GM21529 (cell line): ENCODE measurements around the gene SKOR2.
A peak's percentile ranks its signal among the peaks of the same experiment; 100 is the strongest.

Experiments
- ATAC-seq: cut with Tn5 transposase; IDR thresholded peaks from one replicate; pipeline ENCODE4 v1.9.1; 2021; ENCODE audit not compliant: unreplicated experiment

SKOR2 gene, protein sequence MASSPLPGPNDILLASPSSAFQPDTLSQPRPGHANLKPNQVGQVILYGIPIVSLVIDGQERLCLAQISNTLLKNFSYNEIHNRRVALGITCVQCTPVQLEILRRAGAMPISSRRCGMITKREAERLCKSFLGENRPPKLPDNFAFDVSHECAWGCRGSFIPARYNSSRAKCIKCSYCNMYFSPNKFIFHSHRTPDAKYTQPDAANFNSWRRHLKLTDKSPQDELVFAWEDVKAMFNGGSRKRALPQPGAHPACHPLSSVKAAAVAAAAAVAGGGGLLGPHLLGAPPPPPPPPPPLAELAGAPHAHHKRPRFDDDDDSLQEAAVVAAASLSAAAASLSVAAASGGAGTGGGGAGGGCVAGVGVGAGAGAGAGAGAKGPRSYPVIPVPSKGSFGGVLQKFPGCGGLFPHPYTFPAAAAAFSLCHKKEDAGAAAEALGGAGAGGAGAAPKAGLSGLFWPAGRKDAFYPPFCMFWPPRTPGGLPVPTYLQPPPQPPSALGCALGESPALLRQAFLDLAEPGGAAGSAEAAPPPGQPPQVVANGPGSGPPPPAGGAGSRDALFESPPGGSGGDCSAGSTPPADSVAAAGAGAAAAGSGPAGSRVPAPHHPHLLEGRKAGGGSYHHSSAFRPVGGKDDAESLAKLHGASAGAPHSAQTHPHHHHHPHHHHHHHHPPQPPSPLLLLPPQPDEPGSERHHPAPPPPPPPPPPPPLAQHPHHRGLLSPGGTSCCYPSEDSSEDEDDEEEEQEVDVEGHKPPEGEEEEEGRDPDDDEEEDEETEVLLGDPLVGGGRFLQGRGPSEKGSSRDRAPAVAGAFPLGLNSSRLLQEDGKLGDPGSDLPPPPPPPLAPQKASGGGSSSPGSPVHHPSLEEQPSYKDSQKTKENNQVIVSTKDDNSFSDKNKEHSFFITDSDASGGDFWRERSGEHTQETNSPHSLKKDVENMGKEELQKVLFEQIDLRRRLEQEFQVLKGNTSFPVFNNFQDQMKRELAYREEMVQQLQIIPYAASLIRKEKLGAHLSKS

DNA sequence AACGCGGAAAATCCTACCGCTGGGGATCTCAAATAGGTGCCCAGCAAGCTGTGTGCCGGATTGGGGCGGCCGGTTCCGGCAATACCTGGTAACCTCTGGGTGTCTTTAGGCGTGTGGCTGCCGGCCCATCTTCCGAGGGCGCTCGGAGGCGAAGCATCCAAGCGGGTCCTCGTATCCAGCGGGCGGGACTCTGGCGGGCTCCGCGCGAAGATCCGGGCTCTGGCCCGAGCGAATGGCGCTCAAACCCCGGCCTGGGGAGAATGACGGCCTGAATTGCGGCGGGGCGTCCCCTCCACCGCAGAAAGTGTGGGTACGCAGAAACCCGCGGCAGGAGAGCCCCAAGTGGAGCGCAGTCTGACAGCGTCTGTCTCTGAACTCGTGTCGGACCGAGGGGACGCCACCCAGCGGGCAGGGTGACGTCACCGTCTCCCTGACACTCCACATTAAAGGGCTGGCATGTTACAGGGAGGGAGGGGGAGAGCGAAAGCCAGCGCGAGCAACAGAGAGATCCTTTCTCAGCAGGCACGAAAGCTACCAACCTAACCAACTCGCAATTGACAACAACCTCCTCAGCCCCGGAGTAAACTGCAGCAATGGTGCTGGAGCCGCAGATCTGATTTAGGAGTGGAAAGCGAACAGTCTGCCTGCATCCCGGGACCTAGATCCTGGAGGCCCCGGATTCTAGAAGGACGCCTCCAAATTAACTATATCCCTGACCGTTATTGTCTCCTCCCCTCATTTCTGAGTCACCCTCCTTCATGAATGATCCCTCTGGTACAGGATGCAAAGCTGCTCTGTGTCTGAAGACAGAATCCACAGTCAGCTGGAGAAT, at the start of gene SKOR2:
TSS of gene SKOR2 (minus strand) at position 372 of the 832 bp plus-strand sequence. CDS start 2,477 bp downstream, outside the sequence.
- no peak for ATAC-seq

DNA sequence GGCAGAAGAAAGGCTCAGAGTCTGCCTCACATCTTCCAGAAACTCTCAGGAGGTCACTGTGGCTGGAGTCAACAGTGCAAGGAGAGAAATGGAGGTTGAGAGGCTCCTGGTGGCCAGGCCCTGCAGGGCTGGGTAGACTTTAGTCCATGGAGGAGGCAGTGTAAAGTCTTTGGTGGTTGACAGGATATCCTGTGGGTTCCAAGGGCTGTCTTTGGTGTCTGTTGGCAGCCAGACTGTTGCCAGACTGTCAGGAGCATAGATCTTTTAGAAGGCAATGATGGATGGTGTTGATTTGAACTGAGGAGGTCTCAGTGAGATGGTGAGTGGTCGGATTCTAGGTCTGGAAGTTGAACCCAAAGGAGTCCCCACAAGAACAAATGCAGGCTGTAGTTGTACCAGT, 45.0 kb upstream of the SKOR2 start:
- ATAC-seq: no peak

DNA sequence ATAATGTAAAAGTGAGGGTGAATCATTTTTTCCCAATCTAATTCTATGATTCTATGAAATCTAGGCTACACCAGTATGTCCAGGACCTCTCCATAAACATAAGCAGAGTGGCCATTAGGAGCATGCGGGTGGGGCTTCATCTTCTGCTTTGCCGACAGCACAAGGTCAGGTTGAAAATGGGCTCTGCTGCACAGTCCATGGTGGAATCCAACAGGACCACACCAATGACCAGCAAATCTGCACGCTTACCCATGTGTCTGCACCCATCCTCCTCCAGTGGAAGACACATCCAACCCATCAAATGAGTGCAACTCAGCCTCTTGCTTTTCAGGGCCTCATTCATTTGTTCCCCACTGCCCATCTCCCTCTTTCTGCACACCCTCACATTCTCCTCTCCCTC, 43.3 kb upstream of the SKOR2 start:
- ATAC-seq: no peak

DNA sequence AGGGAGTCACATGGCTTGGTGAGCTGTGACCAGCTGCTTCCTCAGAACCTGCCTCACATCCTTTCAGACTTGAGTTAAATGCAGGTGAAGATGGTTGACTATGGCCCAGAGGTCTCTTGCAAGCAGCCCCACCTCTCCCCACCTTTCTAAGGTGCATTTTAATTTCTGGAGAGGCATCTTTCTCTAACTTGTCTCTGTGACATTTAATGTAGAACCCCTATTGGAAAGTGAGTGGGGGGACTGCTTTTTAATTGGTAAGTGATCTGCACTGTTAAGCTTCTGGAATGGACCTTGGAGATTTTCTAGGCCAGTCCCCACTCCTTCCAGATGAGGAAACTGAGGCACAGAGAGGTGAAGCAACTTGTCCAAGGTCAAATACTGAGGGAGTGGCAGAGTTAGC, 37.3 kb upstream of the SKOR2 start:
- ATAC-seq: no peak

DNA sequence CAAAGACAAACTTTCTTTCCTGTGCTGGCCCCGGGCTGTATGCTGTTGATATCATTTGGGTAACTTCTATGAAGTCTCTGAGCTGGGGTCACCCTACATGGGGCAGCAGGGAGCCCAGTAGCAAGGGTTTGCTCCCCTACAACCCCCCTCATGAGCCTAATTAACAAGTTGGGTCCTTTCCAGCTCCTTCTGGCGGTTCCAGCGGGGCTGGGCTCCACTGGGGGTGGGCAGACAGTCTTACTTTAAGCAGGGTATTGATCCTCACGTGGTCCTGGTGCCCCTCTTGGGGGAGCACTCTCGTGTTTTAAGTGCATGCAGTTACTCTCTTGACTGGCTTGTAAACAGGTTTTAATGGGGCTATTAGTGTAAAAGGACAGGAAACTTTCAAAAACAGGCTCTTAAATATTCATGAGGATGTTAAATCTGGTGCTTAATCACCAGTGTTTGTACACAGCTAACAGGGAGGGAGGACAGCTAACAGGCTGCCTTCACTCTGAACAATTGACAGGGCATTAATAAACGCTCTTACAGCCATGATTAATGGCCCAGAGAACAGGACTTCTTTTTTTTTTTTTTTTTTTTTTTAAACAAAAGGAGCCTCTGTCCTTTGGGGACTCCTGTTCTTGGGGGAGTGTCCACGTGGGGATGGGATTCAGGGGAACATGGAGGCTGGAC, 36.6 kb upstream of the SKOR2 start:
- no peak for ATAC-seq

DNA sequence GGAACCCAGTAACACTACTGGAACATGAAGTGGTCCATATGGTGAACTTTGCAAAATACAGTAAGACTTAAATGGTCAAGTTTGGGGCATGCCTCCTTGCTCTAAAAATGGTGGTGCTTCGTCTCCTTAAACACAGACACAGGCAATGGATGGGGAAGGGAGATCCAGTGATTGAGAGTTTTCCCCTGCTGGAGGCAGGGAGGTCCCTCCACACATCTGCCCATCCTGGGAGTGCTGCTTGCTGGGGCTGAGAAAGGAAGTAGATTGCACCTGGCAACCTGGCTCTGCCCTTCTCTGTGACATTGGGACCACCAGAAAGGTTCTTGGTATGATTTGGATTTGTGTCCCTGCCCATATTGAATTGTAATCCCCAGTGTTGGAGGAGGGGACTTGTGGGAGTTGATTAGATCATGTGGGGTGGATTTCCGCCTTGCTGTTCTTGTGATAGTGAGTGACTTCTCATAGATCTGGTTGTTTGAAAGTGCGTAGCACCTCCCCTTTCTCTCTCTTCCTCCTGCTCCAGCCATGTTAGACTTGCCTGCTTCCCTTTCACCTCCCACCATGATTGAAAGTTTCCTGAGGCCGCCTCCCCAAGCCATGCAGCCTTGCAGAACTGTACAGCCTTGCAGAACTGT, 35.4 kb upstream of the SKOR2 start:
- no peak for ATAC-seq

DNA sequence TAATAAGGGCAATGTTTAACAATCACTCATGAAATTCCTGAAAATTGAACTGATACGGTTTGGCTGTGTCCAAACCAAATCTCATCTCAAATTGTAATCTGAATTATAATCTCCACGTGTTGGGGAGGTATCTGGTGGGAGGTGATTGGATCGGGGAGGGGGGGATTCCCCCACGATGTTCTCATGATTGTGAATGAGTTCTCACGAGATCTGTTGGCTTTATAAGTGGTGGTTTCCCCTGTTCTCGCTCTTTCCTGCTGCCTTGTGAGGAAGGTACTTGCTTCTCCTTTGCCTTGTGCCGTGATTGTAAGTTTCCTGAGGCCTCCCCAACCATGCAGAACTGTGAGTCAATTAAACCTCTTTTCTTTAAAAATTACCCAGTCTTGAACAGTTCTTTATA, 34.0 kb upstream of the SKOR2 start:
- no peak for ATAC-seq

DNA sequence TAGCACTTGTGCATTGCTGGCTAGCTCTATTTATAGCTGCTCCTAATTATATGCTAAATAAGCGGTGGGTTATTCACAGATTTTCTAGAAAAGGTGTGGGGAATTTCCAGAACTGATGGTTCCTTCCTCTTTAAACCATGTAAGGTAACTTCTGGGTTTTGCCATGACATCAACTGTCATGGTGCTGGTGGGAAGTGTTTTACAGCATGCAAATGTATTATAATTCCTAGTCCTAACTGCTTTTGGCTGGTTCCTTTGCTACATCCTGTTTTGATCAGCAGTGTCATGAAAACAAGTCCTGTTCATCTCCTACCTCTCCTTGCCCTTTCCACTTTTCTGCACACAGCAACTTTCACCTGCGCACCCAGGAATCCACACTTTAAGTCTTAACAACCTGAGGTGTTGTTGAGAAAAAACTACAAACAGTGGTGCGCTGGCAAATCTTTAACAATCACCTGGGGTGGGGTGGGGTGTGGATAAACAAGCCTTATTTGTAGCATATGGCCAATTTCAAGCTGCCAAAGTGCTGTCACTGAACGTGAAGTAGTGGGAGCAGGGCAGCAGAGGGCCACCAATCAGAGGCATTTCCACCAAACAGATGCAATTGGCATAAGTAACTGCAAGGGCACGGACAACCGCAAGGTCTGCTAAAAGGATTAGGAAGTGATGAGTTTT, 33.4 kb upstream of the SKOR2 start:
- peak; percentile 48 for ATAC-seq

DNA sequence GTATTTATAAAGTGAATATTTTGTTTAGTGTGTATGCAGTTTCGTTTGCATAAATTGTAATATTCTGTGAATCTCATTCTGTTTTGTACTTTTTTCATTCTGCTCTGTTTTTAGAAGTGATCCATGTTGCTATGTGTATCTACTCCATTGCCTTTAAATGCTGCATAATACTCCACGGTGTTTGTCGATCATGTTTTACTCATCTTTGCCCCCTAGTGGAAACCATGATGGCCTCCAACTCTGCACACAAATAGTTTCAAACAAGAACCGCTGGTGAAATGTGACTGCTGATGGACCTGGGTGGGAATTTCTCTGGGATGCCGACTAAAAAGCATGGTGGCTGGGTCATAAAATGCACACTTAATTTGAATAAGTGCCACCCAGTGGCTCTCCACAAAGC, 32.0 kb upstream of the SKOR2 start:
- ATAC-seq: no peak

DNA sequence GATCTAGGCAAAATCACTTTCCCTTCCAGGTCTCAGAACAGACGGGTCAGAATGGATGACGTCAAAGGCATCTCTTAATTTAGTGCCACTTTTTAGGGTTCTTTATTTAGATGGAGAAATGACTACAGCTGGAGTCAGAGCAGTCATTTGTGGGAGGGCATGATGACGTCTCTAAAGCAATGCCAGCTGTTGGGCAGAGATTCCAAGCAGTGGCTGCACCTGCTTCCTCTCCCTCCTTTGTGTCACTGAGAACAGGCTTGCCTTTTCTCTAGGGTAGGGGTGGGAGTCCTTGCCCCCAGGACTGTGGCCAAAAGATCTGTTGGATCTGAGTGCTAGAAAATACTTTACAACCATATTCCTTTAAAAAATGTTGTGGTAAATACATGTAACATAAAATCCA, 28.7 kb upstream of the SKOR2 start:
- no peak for ATAC-seq

DNA sequence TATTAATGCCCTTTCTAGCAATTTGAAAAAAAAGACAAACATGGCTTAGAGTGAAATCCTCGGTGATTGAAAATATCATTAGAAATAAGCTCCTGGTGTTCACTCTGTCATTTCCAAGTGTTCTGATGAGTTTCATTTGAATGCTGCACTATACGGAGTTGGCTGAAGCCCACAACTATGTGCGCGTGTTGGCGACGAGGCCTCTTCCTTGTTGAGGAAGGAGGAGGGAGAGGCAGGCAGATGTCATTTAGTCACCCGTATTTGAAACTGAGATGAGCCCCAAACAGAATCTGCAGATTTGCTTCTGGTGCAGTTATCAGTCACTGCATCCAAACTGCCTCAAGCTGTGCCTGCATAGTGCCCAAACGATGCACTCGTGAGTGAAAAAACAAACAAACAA, 23.5 kb upstream of the SKOR2 start:
- no peak for ATAC-seq

DNA sequence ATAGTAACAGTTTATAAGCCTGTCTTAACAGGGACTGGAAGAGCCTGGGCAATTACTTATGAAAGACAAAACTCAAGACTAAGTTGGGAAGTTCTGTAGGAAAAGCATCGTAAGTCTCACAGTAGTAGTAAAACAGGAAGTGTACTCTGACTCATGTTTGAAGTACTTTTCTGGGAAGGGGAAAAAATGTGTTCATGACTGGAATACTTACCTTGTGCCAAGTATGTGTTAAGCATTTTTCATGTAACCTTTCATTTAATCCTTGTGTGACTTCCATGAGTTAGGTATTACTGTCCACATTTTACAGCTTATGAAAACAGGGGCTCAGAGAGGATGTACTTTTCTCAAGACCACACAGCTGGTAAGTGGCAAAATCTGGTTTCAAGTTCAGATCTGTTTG, 13.7 kb upstream of the SKOR2 start:
- ATAC-seq: no peak

DNA sequence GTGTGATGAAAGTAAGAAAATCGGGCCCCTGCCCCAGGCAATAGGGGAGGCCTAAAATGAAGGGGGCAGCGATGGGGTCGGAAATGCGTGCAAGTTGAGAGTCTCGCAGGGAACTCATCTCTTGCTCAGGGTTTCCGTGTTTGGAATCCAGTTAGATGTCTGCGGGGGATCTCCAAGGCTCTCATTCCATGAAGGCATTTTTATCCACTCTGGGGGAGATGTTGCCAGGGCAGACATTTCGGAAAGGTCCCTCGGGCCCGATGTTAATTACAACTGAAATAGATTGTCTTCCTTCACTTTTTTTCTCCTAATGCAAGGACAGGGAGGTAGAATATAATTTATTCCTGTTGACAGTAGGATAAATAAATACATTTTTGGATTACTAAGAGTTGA, 12.8 kb upstream of the SKOR2 start:
- ATAC-seq: no peak

DNA sequence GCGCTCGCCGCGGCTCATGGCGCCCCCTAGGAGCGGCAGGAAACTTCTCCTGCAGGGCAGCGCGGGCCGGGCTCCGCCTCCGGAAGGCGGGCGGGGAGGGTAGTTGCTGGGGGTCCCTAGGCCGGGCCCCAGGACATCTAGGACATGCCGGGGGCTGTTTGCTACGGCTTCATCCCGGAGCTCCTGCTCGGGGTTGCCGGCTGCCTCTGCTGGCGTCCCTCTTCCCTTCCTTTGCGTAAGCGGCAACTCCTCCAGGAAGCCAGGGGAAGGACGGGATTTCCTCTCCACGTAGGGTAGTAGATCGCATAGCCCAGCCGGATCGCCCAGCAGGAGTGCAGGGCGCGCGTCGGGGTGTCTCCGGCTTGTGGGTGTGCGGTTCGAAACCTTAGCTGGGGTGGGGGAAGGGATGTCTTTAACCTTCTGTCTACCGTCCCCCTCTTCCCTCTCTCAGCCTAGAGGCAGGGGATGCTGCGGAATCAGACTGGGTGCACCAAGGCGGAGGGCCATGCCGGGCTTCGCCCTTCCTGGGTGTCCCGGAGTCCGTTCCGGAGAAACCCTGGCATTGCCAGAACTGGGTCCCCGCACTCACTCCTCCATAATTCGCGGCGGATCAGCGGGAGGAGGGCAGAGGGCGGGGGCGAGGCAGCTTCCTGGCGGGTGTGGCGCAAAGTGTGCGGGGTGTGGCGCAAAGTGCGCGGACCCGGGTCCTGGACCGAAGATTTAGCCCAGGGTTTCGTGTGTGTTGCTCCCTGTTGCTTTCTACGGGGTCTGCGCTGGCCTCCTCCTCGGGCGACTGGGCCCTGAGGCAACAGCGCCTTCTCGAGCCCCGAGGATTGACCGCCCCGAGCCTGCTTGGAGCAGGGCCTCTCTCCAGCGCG, 12.2 kb upstream of the SKOR2 start:
- no peak for ATAC-seq

DNA sequence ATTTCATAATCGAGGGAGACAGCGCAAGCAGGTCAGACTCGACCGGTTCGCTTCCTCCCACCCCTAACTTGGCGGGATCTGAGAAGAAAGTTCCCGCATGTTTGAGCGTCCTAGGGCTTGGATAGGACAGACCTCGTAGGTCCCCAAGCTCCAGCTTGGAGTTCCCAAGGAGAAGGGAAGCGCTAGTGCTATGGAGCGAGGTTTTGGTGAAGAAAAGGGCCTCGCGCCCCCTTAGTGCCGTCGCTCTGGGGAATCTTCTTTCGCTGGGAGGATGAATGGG, 11.6 kb upstream of the SKOR2 start:
- ATAC-seq: no peak

DNA sequence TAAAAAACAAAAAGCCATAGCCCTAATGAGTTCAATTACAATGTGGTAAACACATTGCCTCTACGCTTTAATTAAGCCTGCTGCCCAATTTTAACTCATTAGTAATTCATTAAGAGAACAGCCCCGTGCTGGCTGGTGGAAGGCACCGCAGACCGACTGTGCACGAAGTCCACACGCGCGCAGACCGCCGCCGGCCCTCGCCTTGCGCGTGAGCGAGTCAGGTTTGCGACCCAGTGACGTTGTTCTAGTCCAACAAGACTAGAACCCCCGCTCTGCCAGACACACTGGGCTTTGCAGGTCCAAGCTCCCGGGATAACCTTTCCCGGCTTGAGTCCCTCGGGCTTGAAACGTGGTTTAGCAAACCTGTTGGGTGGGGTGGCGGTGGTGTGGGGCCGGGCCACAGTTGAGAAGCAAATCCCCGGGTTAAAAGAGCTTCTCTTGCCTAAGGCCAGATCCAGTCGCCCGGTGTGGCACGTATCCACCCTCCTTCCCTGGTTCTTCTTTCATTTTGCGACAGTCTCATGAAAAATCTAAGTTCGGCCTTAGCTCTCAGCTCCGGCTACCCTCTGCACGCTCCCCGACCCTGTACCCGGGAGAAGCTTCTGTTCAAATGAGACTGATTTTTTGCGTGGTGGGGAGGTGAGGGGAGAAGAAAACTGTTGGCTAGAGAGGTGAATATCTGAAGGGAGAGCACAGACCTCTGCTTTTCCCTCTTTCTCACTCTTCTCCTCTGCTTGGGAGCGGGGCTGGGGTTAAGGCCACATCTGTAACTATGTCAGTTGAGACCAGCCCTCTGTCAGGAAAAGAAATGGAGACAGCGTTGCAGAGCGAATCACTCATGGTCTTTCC, 11.1 kb upstream of the SKOR2 start:
- no peak for ATAC-seq

DNA sequence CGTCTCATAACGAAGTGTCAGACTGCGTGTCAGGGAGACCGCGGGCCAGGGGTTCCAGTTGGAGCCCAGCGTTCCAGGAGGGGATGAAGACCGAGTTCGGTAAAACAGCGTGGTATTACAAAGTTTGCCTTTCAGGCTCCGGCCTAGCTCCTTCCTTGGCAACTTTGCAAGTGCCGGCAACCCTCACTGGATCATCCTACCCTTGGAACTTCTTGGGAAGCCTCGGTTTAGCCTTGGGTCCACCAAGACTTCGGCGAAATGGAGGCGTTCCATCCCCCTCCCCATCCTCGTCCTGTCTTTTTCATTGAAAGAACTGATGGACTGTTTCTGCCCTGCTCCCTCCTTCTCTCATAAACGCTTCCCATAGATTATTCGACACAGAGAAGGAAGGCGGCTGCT, 10.4 kb upstream of the SKOR2 start:
- ATAC-seq: no peak
